Hematopoietic multipotent progenitor cell treated with erythropoietin and hydrocortisone succinate and interleukin-3 and kit ligand, for 15 days (in vitro differentiated cells): Measurements from ENCODE around the gene MRPS15.
"Not testable (repeated sequence)": the region's sequence is repeated elsewhere in the genome, so short reads cannot be mapped to it uniquely, and the experiment has no call there.

ENCODE experiments used
- DNase-seq: peaks from one replicate; pipeline ENCODE4 v3.0.0-alpha.2; 2015; ENCODE audit warnings: low spot score

Gene MRPS15

GRCh38 chr1:36482724-36483388 is 18.7 kb upstream of the MRPS15 start, which contains the start of gene CSF3R:
CSF3R (minus strand) TSS chr1:36482913; CDS start chr1:36479496, 3,417 bp downstream.
- DNase-seq: no peak

GRCh38 chr1:36481771-36482723 is 17.9 kb upstream of the MRPS15 start:
- DNase-seq: no peak

GRCh38 chr1:36481091-36481490 is 16.9 kb upstream of the MRPS15 start:
- DNase-seq: no peak

GRCh38 chr1:36480161-36480560 is 16.0 kb upstream of the MRPS15 start:
- no peak for DNase-seq

GRCh38 chr1:36479505-36480051 is 15.4 kb upstream of the MRPS15 start:
- no peak for DNase-seq

GRCh38 chr1:36477615-36478014 is 13.4 kb upstream of the MRPS15 start:
- not testable (repeated sequence) for DNase-seq

- no peak for DNase-seq
Measured at GRCh38 chr1:36476945-36477344, 12.8 kb upstream of the MRPS15 start.

- no peak for DNase-seq
Measured at GRCh38 chr1:36475910-36476604, 11.9 kb upstream of the MRPS15 start.

- DNase-seq: no peak
Measured at GRCh38 chr1:36475341-36475740, 11.2 kb upstream of the MRPS15 start.

- no peak for DNase-seq
Measured at GRCh38 chr1:36472656-36473055, 8.5 kb upstream of the MRPS15 start.

GRCh38 chr1:36471830-36472641 is 7.9 kb upstream of the MRPS15 start:
- DNase-seq: no peak

- no peak for DNase-seq
Measured at GRCh38 chr1:36469163-36469562, 5.0 kb upstream of the MRPS15 start.

GRCh38 chr1:36467700-36468455 is 3.7 kb upstream of the MRPS15 start:
- DNase-seq: no peak

GRCh38 chr1:36467027-36467410 is 2.8 kb upstream of the MRPS15 start:
- DNase-seq: no peak

GRCh38 chr1:36466370-36467026 is 2.3 kb upstream of the MRPS15 start:
- DNase-seq: no peak

GRCh38 chr1:36465731-36466369 is 1.7 kb upstream of the MRPS15 start:
- DNase-seq: no peak

GRCh38 chr1:36464605-36465393 is 615 bp upstream of the MRPS15 start:
- DNase-seq: no peak

- no peak for DNase-seq
Measured at GRCh38 chr1:36463463-36463802, 751 bp downstream of the MRPS15 start.

- no peak for DNase-seq
Measured at GRCh38 chr1:36458910-36459309, 5.3 kb downstream of the MRPS15 start.
